Endothelial cell (in vitro differentiated cells): ENCODE data around the gene NAALADL2. TPM values are rescaled to one million over a fixed set of nuclear protein-coding genes. Genes with fewer than 3 reads are reported as not detected.
"Not testable (repeated sequence)": the region's sequence is repeated elsewhere in the genome, so short reads cannot be mapped to it uniquely, and the experiment has no call there.

ENCODE experiments used
- DNase-seq: peaks from one replicate; pipeline ENCODE4 v3.0.0; 2021; ENCODE audit warnings: low spot score
- H3K27ac Mint-ChIP-seq: one replicate; pipeline ENCODE4 v1.8.0; 2021; ENCODE audit warnings: mixed read lengths, inconsistent platforms; ENCODE audit not compliant: unreplicated experiment
- H3K27me3 Mint-ChIP-seq: one replicate; pipeline ENCODE4 v1.8.0; 2021; ENCODE audit warnings: mild to moderate bottlenecking, moderate library complexity, mixed read lengths, inconsistent platforms; ENCODE audit not compliant: unreplicated experiment
- H3K36me3 Mint-ChIP-seq: one replicate; pipeline ENCODE4 v1.8.0; 2021; ENCODE audit warnings: mild to moderate bottlenecking, low read depth, mixed read lengths, inconsistent platforms; ENCODE audit not compliant: unreplicated experiment
- H3K4me1 Mint-ChIP-seq: one replicate; pipeline ENCODE4 v1.8.0; 2021; ENCODE audit warnings: mild to moderate bottlenecking, mixed read lengths, inconsistent platforms; ENCODE audit not compliant: unreplicated experiment
- H3K4me3 Mint-ChIP-seq: one replicate; pipeline ENCODE4 v1.8.0; 2021; ENCODE audit warnings: mild to moderate bottlenecking, mixed read lengths, inconsistent platforms; ENCODE audit not compliant: unreplicated experiment
- H3K9me3 Mint-ChIP-seq: one replicate; pipeline ENCODE4 v1.8.0; 2021; ENCODE audit warnings: mixed read lengths, inconsistent platforms; ENCODE audit not compliant: unreplicated experiment
- CTCF ChIP-seq: fragments of 200-600 bp; sonication (generic); IDR thresholded peaks from one replicate; pipeline ENCODE4 v1.5.0; 2021; ENCODE audit warnings: antibody characterized with exemption; ENCODE audit not compliant: unreplicated experiment
- total RNA-seq: library from RNA; stranded (reverse); fragmentation: NEBNext Ultra II Directional; extraction: Animal tissue kit (Norgen Biotek cat#: 25700); gene quantifications from one replicate; pipeline ENCODE4 v1.2.1, GENCODE V29; 2021; ENCODE audit not compliant: unreplicated experiment

NAALADL2 gene
- total RNA-seq, 1 donor from 2014 or later = 3.5 TPM

- no peaks in the 10 kb centered on the region for H3K27me3 Mint-ChIP-seq
- no peak overlapping the region for H3K27ac Mint-ChIP-seq
- no peak overlapping the region for H3K4me3 Mint-ChIP-seq
- H3K36me3 Mint-ChIP-seq = no peaks in the 10 kb centered on the region
- H3K4me1 Mint-ChIP-seq = no peaks in the 10 kb centered on the region
- no peak for TF ChIP-seq CTCF
- no peak for DNase-seq
- H3K9me3 Mint-ChIP-seq = no peaks in the 10 kb centered on the region
Observed at GRCh38 chr3:175161291-175161690, 302.2 kb downstream of the NAALADL2 start.

GRCh38 chr3:175163686-175164085 is 304.6 kb downstream of the NAALADL2 start:
- TF ChIP-seq CTCF = no peak
- H3K27me3 Mint-ChIP-seq = no peaks in the 10 kb centered on the region
- no peaks in the 10 kb centered on the region for H3K36me3 Mint-ChIP-seq
- no peak for DNase-seq
- H3K4me3 Mint-ChIP-seq = no peak overlapping the region
- H3K27ac Mint-ChIP-seq = no peak overlapping the region
- H3K9me3 Mint-ChIP-seq = no peaks in the 10 kb centered on the region
- H3K4me1 Mint-ChIP-seq = no peaks in the 10 kb centered on the region

- not testable (repeated sequence) for H3K4me3 Mint-ChIP-seq, H3K9me3 Mint-ChIP-seq
Observed at GRCh38 chr3:175173117-175173516, 314.0 kb downstream of the NAALADL2 start.

GRCh38 chr3:175176556-175176955 is 317.4 kb downstream of the NAALADL2 start:
- H3K27ac Mint-ChIP-seq = peak overlapping the region; percentile 76
- no peaks in the 10 kb centered on the region for H3K9me3 Mint-ChIP-seq
- H3K27me3 Mint-ChIP-seq = peaks cover 1% of the 10 kb centered on the region
- peaks cover 16% of the 10 kb centered on the region for H3K4me1 Mint-ChIP-seq
- H3K4me3 Mint-ChIP-seq = no peak overlapping the region
- DNase-seq = no peak
- no peak for TF ChIP-seq CTCF
- no peaks in the 10 kb centered on the region for H3K36me3 Mint-ChIP-seq

More at GRCh38 chr3:175173117-175173516, 314.0 kb downstream of the NAALADL2 start:
- not testable (repeated sequence) for DNase-seq, H3K27ac Mint-ChIP-seq, H3K36me3 Mint-ChIP-seq, H3K27me3 Mint-ChIP-seq
- peaks cover 16% of the 10 kb centered on the region for H3K4me1 Mint-ChIP-seq

- peaks cover 16% of the 10 kb centered on the region for H3K4me1 Mint-ChIP-seq
- peaks cover 1% of the 10 kb centered on the region for H3K27me3 Mint-ChIP-seq
- DNase-seq = no peak
- TF ChIP-seq CTCF = no peak
- no peaks in the 10 kb centered on the region for H3K36me3 Mint-ChIP-seq
- H3K27ac Mint-ChIP-seq = no peak overlapping the region
- H3K9me3 Mint-ChIP-seq = no peaks in the 10 kb centered on the region
- no peak overlapping the region for H3K4me3 Mint-ChIP-seq
Observed at GRCh38 chr3:175179055-175179454, 319.9 kb downstream of the NAALADL2 start.

GRCh38 chr3:175184392-175184791 is 325.3 kb downstream of the NAALADL2 start:
- DNase-seq = no peak
- Mint-ChIP-seq H3K9me3 (no peaks in the 10 kb centered on the region), H3K4me1 (no peaks in the 10 kb centered on the region), H3K27ac (no peak overlapping the region), H3K4me3 (no peak overlapping the region), H3K27me3 (no peaks in the 10 kb centered on the region), H3K36me3 (no peaks in the 10 kb centered on the region)
- TF ChIP-seq CTCF = no peak
